Left lung (tissue), 10 donors: Measurements from ENCODE around the gene CMTM4. TPM values are rescaled to one million over a fixed set of nuclear protein-coding genes. Genes with fewer than 3 reads are reported as not detected.

Source experiments
- ATAC-seq: fragments of 200-7000 bp; cut with Tn5 transposase; one replicate; pipeline ENCODE4 v1.9.1; 2020; ENCODE audit warnings: moderate library complexity
- DNase-seq, 4 donors: peaks; one replicate each; pipeline ENCODE4 v3.0.0-alpha.2; 2013 to 2020
- H3K27ac ChIP-seq, 2 donors: fragments of 200-600 bp; sonication (generic) in 1 of 2; one replicate each; pipeline versions ENCODE4 v1.5.0 to v1.8.0; 2020 to 2021
- H3K27me3 ChIP-seq, 2 donors: fragments of 200-600 bp; sonication (generic) in 1 of 2; one replicate each; pipeline versions ENCODE4 v1.5.0 to v1.8.0; 2020 to 2021
- H3K36me3 ChIP-seq, 2 donors: fragments of 200-600 bp; sonication (generic) in 1 of 2; one replicate each; pipeline versions ENCODE4 v1.5.0 to v1.8.0; 2020 to 2021
- H3K4me1 ChIP-seq, 2 donors: fragments of 200-600 bp; one replicate each; pipeline ENCODE4 v1.8.0; 2021
- H3K4me3 ChIP-seq, 2 donors: fragments of 200-600 bp; sonication (generic) in 1 of 2; one replicate each; pipeline versions ENCODE4 v1.5.0 to v1.8.0; 2020 to 2021; ENCODE audit warnings: mild to moderate bottlenecking in 1 of 2
- H3K9me3 ChIP-seq, 2 donors: fragments of 200-600 bp; sonication (generic) in 1 of 2; one replicate each; pipeline versions ENCODE4 v1.5.0 to v1.8.0; 2020 to 2021
- CTCF ChIP-seq, 2 donors: fragments of 200-600 bp; sonication (generic) in 1 of 2; IDR thresholded peaks; one replicate each; pipeline versions ENCODE4 v1.5.0 to v1.8.0; 2021; ENCODE audit warnings: antibody characterized with exemption in 2 of 2
- intact Hi-C, 2 donors: fragments of 100-400 bp; cut with DNase I; formaldehyde crosslinking; loops; one replicate each; pipeline versions ENCODE4 v1.11.2 to v1.14.2; 2022
- polyA plus RNA-seq, 6 donors: library from polyadenylated mRNA; unstranded; fragments of 120-200 nt; gene quantifications; one replicate each; pipeline ENCODE4 v1.2.1, GENCODE V29; 2013; ENCODE audit not compliant: insufficient read length in 6 of 6
- total RNA-seq, 2 donors: library from RNA; stranded (reverse); fragmentation: NEBNext Ultra II Directional; extraction: Animal tissue kit (Norgen Biotek cat#: 25700); gene quantifications; one replicate each; pipeline ENCODE4 v1.2.1, GENCODE V29; 2021
- donor health status: DM: no; HTN: yes; CAD: no.
- donor health status: DM: no; HTN: no; CAD: no.

The CMTM4 gene
- total and polyA plus RNA-seq, 8 donors: 25.2 to 72.3 (median 34.6) TPM

GRCh38 chr16:66618588-66619375, 77.8 kb downstream of the CMTM4 start:
- Histone ChIP-seq H3K9me3 (no peaks in the 10 kb centered on the region), H3K4me1 (peaks cover 5 to 9% of the 10 kb centered on the region in 2 donors), H3K27me3 (no peaks in the 10 kb centered on the region), H3K36me3 (peaks cover 0 to 39% of the 10 kb centered on the region in 2 donors), H3K27ac (peak overlapping the region in 1 of 2 donors; percentile 40), H3K4me3 (no peak overlapping the region)
- DNase-seq (peak in 2 of 4 donors; percentile 42 to 79), ATAC-seq (peak; percentile 79)
- TF ChIP-seq CTCF (IDR thresholded peaks at IDR 0.05): no peak
- intact Hi-C loops: no loop called here

GRCh38 chr16:66617728-66618127, 78.8 kb downstream of the CMTM4 start:
- peaks cover 0 to 49% of the 10 kb centered on the region in 2 donors for H3K36me3 ChIP-seq
- DNase-seq: no peak
- H3K27ac ChIP-seq: no peak overlapping the region
- intact Hi-C loops: no loop called here
- no peak overlapping the region for H3K4me3 ChIP-seq
- H3K4me1 ChIP-seq: peaks cover 5 to 9% of the 10 kb centered on the region in 2 donors
- TF ChIP-seq CTCF (IDR thresholded peaks at IDR 0.05): no peak
- no peaks in the 10 kb centered on the region for H3K27me3 ChIP-seq
- ATAC-seq: no peak
- no peaks in the 10 kb centered on the region for H3K9me3 ChIP-seq

- TF ChIP-seq CTCF (IDR thresholded peaks at IDR 0.05): no peak
- Histone ChIP-seq H3K9me3 (no peaks in the 10 kb centered on the region), H3K4me3 (no peak overlapping the region), H3K27ac (no peak overlapping the region), H3K27me3 (no peaks in the 10 kb centered on the region), H3K4me1 (peaks cover 5 to 9% of the 10 kb centered on the region in 2 donors), H3K36me3 (peaks cover 0 to 49% of the 10 kb centered on the region in 2 donors)
- ATAC-seq: no peak
- intact Hi-C loops: no loop called here
- DNase-seq: no peak
Measured at GRCh38 chr16:66617010-66617434, 79.5 kb downstream of the CMTM4 start.

GRCh38 chr16:66616592-66616991, 80.0 kb downstream of the CMTM4 start:
- no peak for DNase-seq
- no peak for ATAC-seq
- peaks cover 5 to 9% of the 10 kb centered on the region in 2 donors for H3K4me1 ChIP-seq
- intact Hi-C loops: no loop called here
- H3K36me3 ChIP-seq: peaks cover 0 to 49% of the 10 kb centered on the region in 2 donors
- H3K27ac ChIP-seq: no peak overlapping the region
- TF ChIP-seq CTCF (IDR thresholded peaks at IDR 0.05): no peak
- H3K27me3 ChIP-seq: no peaks in the 10 kb centered on the region
- H3K4me3 ChIP-seq: no peak overlapping the region
- H3K9me3 ChIP-seq: no peaks in the 10 kb centered on the region

- ATAC-seq: no peak
- H3K4me1 ChIP-seq: peaks cover 5 to 9% of the 10 kb centered on the region in 2 donors
- no peaks in the 10 kb centered on the region for H3K9me3 ChIP-seq
- no peak for TF ChIP-seq CTCF (IDR thresholded peaks at IDR 0.05)
- no peak overlapping the region for H3K4me3 ChIP-seq
- intact Hi-C loops: no loop called here
- H3K27me3 ChIP-seq: no peaks in the 10 kb centered on the region
- no peak overlapping the region for H3K27ac ChIP-seq
- DNase-seq: no peak
- H3K36me3 ChIP-seq: peaks cover 0 to 49% of the 10 kb centered on the region in 2 donors
Measured at GRCh38 chr16:66616169-66616568, 80.4 kb downstream of the CMTM4 start.
